ENCODE data around the gene NCBP3.

DNA sequence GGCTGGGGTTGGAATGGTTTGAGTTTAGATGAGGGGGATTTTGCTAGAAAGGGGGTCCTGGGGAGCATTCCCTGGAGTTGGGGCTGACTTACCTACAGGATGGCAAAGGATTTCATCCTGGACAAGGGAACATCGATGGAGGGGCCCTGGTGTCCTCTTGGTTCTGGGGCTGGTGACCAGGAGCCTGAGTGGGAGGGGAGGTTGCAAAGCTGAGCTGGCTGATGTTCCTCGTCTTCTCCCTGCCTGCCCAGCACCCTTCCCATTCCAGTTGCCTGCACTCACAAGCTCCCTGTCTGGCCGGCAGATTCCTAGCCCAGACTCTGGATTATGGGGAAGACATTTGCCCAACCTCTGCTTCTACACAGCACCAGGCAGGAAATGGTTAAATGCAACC lies 82.3 kb downstream of the NCBP3 start:
- TF ChIP-seq POLR2A (IDR thresholded peaks at IDR 0.05; ENCODE audit: low read depth, low read length) (no peak), CEBPB (IDR thresholded peaks at IDR 0.05; ENCODE audit: low read depth, low read length) (no peak), USF2 (IDR thresholded peaks at IDR 0.05; ENCODE audit: low read depth, low read length) (no peak), SMC3 (IDR thresholded peaks at IDR 0.05; ENCODE audit: low read depth, low read length) (no peak), FOS (IDR thresholded peaks at IDR 0.05; ENCODE audit: low read depth, low read length) (no peak), RFX5 (IDR thresholded peaks at IDR 0.05; ENCODE audit: low read depth, low read length) (no peak), RAD21 (IDR thresholded peaks at IDR 0.05; ENCODE audit: low read length) (no peak), MAFK (IDR thresholded peaks at IDR 0.05; ENCODE audit: low read depth, low read length) (no peak), MAZ (IDR thresholded peaks at IDR 0.05; ENCODE audit: borderline replicate concordance, low read depth, low read length) (no peak), CHD1 (IDR thresholded peaks at IDR 0.05; ENCODE audit: low read depth, low read length) (no peak), ELK1 (IDR thresholded peaks at IDR 0.05; ENCODE audit: borderline replicate concordance, low read depth, low read length) (no peak), BHLHE40 (IDR thresholded peaks at IDR 0.05; ENCODE audit: low read depth, low read length) (no peak)
- TF ChIP-seq, protein P1, sequence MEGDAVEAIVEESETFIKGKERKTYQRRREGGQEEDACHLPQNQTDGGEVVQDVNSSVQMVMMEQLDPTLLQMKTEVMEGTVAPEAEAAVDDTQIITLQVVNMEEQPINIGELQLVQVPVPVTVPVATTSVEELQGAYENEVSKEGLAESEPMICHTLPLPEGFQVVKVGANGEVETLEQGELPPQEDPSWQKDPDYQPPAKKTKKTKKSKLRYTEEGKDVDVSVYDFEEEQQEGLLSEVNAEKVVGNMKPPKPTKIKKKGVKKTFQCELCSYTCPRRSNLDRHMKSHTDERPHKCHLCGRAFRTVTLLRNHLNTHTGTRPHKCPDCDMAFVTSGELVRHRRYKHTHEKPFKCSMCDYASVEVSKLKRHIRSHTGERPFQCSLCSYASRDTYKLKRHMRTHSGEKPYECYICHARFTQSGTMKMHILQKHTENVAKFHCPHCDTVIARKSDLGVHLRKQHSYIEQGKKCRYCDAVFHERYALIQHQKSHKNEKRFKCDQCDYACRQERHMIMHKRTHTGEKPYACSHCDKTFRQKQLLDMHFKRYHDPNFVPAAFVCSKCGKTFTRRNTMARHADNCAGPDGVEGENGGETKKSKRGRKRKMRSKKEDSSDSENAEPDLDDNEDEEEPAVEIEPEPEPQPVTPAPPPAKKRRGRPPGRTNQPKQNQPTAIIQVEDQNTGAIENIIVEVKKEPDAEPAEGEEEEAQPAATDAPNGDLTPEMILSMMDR (conservative IDR thresholded peaks at IDR 0.05; ENCODE audit: low read depth, low read length) = no peak

All from IMR-90 (cell line).